ENCODE data around the gene TRAPPC12. TPM values are rescaled to one million over a fixed set of nuclear protein-coding genes. Genes with fewer than 3 reads are reported as not detected.
"Not testable (repeated sequence)": the region's sequence is repeated elsewhere in the genome, so short reads cannot be mapped to it uniquely, and the experiment has no call there.

Gene TRAPPC12
- total RNA-seq, 1 donor from 2014 or later = 173 TPM

DNA sequence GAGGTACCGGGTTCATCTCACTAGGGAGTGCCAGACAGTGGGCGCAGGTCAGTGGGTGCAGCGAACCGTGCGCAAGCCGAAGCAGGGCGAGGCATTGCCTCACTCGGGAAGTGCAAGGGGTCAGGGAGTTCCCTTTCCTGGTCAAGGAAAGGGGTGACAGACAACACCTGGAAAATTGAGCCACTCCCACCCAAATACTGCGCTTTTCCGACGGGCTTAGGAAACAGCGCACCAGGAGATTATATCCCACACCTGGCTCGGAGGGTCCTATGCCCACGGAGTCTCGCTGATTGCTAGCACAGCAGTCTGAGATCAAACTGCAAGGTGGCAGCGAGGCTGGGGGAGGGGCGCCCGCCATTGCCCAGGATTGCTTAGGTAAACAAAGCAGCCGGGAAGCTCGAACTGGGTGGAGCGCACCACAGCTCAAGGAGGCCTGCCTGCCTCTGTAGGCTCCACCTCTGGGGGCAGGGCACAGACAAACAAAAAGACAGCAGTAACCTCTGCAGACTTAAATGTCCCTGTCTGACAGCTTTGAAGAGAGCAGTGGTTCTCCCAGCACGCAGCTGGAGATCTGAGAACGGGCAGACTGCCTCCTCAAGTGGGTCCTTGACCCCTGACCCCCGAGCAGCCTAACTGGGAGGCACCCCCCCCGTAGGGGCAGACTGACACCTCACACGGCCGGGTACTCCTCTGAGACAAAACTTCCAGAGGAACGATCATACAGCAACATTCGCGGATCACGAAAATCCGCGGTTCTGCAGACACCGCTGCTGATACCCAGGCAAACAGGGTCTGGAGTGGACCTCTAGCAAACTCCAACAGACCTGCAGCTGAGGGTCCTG is 9.9 kb upstream of the TRAPPC12 start:
- DNase-seq (ENCODE audit: low spot score) = not testable (repeated sequence)

DNA sequence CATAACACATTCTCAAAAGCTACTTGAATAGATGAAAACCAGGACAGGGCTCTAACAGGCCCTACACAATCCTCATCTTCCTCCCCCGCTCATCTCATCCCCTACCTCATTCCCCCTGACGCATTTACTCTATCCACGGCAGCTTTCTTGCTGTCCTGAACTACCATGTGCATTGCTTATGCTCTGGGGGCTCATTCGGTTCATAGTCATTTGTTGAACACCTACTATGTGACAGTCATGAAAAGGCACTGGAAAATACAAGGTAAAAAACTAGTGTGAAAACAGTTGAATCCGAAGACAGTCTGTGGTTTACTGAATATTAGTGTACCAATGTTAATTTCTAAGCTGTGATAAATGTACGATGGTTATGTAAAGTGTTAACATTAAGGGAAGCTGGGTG is 2.7 kb upstream of the TRAPPC12 start:
- no peak for DNase-seq (ENCODE audit: low spot score)

DNA sequence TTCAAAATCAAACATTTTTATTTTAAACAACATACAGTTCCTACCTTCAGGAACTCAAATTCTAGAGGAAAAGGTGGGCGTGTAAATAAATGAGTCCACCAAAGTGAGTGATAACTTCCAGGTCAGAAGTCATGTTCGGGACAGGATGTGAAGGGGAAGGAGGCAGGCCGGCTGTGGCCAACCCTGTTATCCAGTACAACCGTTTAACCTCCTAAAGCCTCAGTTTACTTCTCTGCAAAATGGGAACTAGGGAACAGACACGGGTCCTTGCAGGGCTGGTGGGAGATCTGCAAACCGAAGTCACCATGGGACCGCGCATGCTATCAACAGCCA is 2.2 kb upstream of the TRAPPC12 start:
- no peak for DNase-seq (ENCODE audit: low spot score)

DNA sequence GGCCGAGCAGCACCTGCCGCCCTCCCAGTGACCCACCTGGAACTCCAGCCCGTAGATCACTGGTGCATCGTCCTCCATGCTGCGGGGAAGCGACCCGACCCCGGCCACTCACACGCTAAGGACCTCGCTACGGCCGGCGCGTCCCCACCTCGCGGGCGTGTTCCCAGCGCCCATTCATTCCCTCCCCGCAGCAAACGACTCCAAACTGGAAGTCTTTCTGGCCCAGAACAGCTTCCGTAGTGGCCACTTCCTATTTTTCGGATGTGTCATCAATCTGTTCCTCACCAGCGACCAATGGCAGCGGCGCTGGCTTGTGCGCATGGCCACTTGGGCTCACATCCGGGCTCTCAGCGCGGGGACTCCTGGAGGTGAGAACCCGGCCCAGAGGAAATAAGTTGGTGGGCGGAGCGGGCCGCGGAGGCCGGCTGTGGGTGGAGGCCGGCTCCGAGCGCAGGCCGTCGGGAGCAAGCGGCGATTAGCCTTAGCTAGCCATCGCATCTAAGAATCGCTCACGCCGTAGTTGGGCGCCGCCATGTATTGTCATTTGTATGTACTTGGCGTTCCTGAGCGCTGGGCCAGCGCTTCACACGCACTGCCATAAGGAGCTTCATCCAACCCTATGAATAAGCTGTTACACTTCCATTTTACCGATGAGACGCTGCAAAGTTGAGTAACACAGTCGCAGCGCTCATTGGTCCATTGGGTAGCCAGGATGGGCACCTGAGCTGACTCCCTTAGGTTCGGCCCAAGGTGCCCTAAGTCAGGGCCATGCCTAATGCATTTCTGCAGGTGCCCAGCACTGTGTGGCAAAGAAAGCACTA is 1.7 kb upstream of the TRAPPC12 start, which contains the start of gene EIPR1:
Gene EIPR1 (minus strand): TSS at position 207 of the 821 bp plus-strand sequence. CDS start 129 bp downstream, at position 78.
- DNase-seq (ENCODE audit: low spot score) = peak; percentile 98

DNA sequence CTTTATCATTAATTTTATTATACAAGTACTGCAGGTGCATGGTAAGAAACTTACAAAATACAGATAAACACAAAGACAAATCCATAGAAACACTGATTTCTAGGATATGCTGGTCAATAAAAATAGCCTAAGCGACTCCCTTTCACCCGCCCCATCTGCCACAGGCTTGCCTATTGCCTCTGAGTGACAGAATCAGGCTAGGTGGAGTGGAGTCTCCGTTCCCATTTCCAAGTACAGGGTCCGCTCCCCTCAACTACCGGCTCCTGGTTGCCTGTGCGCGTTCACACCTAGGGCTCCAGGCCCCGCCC is 201 bp upstream of the TRAPPC12 start:
- DNase-seq (ENCODE audit: low spot score) = no peak

DNA sequence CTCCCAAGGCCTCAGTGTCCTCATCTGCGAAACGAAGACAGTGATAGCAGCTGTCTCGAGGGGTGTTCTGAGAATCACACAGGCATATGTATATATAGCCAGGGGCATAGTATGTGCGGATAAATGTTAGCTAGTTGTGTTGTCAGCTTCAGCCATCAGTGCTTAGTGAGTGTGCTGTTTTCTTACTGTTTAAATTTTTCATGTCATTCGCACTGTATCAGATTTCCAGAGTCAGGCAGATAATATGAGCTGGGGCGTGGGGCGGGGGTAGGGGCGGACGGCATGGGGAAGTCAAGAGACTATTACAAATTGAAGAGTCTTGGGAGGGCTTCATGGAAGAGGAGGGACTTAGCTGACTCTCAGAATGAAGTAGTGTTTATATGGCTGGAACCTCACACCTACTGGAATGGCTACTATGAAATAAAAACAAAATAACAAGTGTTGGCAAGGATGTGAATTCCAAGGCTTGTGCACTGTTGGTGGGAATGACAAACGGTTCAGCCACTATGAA is 7.0 kb downstream of the TRAPPC12 start:
- no peak for DNase-seq (ENCODE audit: low spot score)

DNA sequence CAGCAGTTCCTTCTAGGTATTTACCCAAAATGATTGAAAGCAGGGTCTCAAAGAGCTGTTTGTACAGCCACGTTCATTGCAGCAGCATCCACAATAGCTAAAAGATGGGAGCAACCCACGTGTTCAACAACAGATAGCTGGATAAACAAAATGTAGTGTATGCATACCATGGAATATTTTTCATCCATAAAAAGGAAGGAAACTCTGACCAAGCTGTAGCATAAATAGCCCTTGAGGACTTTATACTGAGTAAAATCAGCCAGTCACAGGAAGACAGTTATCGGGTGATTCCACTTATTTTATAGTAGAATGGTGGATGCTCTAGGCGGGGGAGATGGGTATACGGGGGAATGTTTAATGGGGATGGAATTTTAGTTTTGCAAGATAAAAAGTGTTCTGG is 7.5 kb downstream of the TRAPPC12 start:
- DNase-seq (ENCODE audit: low spot score) = no peak

DNA sequence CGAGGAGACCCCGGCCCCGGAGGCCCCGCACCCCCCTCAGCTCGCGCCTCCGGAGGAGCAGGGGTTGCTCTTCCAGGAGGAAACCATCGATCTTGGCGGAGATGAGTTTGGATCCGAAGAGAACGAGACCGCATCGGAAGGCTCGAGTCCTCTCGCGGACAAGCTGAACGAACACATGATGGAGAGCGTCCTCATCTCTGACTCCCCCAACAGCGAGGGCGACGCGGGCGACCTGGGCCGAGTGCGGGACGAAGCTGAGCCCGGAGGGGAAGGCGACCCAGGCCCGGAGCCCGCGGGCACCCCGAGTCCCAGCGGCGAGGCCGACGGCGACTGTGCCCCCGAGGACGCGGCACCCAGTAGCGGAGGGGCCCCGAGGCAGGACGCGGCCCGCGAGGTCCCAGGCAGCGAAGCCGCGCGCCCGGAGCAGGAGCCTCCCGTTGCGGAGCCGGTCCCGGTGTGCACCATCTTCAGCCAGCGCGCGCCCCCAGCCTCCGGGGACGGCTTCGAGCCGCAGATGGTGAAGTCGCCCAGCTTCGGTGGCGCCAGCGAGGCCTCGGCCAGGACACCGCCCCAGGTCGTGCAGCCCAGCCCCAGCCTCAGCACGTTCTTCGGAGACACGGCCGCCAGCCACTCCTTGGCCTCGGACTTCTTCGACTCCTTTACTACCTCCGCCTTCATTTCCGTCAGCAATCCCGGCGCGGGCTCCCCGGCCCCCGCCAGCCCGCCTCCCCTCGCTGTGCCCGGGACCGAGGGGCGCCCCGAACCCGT is 8.3 kb downstream of the TRAPPC12 start:
- no peak for DNase-seq (ENCODE audit: low spot score)

DNA sequence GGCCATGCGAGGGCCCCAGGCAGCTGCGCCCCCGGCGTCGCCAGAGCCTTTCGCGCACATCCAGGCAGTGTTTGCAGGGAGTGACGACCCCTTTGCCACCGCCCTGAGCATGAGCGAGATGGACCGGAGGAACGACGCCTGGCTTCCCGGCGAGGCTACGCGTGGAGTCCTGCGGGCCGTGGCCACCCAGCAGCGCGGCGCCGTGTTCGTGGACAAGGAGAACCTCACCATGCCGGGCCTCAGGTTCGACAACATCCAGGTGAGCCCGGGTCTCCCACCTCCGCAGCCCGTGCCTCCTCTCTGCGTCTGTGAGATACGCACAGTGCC is 8.9 kb downstream of the TRAPPC12 start:
- DNase-seq (ENCODE audit: low spot score) = no peak

DNA sequence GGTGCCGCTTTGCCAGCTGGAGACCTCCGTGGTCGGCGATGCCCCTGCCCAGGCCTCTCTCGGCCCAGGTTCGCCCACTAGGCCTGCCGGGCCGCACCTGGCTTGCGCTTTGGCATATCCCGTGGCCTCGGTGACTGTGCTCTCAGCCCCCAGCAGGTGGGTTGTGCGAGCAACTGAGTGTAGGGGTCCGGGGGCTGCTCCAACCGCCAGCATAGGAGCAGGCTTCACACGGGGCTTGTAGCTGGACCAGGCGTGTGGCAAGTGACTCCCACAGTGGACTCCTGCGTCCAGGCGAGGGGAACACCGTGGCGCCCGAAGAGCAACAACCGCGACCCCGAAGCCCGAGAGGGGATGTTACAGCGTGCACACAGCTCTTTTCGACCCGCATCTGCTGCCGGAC is 9.7 kb downstream of the TRAPPC12 start:
- no peak for DNase-seq (ENCODE audit: low spot score)

DNA sequence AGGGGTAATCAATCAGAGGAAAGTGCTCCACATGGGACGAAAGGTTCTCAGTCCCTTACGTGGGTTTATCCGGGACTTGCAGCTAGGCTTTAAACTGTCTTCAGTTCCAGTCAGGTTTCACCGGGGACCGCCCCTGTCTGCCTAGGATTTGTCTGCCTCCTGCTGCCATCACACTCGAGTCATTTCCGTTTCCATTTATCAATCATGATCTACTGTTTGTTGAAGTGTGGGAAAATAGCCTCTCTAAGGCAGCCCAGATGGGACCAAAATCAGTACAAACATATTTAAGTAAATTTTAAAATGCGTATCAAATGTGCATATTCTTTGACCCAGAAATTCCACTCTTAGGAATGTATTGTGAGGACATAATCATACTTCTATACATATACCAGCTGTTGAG is 10.5 kb downstream of the TRAPPC12 start:
- no peak for DNase-seq (ENCODE audit: low spot score)

DNA sequence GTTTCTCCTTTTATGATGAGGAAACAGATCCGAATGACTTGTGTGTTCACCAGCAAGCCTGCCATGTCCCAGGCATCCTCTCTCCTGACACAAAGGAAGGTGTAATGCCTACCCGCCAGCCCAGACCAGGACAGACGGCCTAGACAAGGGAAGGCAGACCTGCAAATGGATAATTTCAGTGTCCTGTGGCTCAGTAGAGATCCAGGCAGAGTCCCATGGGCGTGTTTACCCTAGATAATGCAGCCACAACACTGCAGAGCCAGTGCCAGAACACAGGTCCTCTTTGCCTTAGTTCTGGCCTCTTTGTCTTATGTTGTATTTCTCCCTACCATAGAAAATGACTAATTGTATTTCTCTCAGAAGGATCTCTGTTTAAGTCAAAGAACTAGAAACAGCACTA is 12.7 kb downstream of the TRAPPC12 start:
- DNase-seq (ENCODE audit: low spot score) = no peak

DNA sequence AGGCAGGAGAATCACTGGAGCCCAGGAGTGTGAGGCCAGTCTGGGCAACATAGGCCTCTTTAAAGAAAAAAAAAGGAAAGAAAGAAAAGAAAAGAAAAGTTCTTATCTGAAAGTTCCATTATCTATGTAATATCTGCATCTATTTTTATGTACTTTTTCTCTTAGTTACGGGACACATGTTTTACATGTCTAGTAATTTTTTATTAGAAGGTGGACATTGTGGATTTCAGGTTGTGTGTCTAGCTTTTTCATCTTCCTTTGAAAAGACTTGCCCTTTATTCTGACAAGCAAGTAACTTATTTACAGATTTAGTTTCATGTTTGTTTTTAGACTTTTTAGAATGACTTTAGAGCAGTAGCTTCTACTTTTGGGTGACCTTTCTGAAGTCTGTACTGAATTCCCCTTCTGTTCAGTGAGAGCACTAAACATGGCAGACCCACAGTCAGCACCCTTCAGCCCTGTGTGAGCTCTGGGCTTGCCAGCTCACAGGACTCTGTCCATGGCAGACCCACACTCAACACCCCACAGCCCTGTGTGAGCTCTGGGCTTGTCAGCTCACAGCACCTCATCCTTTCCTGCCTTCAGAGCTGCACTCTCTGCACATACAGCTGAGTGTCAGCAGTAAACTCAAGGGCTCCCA is 17.5 kb downstream of the TRAPPC12 start:
- DNase-seq (ENCODE audit: low spot score) = no peak

DNA sequence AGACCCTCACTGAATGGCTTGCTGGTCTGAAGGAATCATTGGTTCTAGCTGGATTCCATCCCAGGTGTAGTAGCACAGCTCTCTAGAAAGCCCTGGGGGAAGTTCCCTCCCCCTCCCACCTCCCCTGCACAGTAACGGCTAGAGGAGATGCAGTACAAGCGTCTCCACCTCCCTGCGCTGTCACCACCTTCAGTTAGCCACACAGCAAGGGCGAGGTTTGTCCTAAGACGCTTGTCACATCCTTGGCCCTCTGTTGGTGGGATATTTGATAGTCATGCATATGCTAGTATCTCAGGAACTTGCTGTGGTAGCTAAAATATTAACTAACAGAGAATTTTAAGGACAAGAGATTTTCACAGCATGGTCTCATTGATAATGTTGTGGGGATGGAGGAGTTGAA is 19.4 kb downstream of the TRAPPC12 start:
- DNase-seq (ENCODE audit: low spot score) = no peak

DNA sequence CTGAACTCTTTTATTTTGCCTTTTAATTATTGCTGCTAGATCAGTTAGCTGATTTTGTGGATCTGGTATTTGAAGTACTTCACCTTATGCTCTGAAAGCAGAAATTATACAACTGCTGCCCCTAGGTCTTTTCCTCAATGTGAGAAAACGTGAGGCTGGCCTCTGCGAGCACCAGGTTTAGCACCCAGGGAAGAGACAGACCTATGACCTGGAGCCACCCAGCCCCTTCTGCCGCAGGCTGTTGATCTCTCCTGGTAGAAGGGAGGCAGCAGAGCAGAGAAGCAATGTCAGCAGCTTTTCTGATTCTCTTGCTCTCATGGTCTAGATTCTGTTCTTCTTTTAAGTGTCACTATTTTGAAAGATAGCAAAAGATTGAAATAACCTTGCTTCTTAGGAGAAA is 19.9 kb downstream of the TRAPPC12 start:
- no peak for DNase-seq (ENCODE audit: low spot score)

DNA sequence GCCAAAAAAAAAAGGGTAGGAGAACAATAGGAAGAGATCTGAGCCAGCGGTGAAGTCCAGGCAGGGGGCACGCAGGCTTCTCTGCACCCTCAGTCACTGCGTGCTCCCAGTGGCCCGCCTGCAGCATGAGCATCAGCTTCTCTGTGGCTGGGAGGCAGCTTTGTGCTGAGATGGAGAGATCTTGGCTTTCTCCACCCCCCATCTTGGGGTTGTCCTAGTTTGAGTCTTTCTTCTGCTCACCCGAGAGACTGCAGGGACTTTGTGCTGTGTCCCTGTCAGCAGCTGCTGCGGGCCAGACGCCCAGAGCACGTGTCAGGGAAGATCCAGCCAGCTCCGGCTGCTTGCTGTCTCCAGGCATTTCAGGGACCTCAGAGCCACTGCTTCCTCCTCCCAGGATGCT is 20.3 kb downstream of the TRAPPC12 start:
- no peak for DNase-seq (ENCODE audit: low spot score)

DNA sequence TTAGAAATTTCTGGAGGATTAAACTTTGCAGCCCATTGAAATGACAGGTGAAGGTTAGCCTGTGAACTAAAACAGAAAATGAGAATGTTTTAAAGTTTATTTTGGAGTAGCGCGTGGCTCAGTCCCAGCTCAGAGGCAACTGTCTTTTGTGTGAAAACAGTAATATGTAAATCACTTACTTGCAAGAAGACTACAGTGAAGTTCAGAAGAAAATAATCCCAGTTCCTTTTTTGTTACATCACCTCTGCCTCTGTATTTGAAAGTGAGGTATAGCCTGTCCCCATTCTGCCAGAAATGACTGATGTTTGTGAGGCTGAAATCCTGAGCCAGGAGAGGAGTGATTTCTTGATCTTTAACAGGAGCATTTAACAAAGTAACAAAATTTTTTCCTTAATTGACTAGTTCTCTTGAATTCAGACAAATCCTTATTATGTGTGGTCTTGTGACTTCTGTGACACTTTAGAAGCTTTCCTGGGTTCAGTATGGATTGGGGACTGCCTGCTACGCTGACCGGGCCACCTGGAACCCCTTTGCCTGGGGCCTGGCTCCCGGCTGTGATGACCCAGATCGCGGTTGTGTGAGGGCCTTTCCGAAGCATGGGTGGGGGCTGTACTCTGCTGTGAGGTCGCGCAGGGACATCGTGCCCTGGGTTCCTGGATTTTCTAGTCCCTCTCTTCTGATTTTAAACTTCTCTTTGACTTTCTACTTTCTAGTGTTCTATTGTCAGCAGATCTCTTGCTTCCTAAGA is 24.3 kb downstream of the TRAPPC12 start:
- no peak for DNase-seq (ENCODE audit: low spot score)

DNA sequence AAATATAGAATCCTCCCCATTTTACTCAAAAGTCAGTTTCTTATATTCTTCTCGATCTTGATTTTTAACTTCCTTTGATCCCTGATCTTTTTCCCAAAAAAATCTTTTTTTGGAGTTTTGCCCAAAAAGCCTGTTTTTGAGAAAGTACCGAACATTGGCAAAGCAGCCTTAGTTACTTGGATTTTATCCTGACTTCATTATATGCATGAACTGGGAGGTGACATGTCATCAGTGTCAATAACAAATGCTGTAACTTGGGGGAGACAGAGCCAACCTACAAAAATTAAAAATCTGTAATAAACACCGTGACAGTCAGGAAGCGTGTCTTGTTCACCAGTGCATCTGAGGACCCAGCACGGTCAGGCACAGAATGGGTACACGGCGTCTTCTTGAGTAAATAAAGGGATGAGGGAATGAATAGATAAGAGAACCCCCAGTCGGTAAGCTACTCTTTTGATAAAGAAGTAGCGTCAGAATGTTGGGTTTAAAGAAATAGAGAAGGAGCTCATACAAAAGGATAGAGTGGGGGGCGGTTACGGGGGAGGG is 24.9 kb downstream of the TRAPPC12 start:
- DNase-seq (ENCODE audit: low spot score) = no peak

DNA sequence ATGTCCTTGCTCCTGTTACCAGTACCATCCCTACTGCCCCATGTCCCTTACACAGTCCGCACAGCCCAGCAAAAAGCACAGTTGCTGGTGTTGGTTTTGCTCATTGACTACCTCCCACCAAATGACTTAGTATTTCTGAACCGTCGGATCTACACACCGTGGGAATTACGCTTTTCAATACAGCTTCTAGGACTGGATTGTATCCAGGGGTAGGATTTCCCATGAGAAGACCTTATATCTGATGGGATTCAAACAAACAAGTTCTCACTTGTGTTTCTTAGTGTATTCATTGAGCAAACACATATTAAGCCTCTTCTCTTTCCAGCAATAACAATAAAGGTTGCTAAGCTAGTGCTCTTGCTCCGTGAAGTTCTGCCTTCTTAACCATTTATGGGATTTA is 25.8 kb downstream of the TRAPPC12 start:
- DNase-seq (ENCODE audit: low spot score) = no peak

DNA sequence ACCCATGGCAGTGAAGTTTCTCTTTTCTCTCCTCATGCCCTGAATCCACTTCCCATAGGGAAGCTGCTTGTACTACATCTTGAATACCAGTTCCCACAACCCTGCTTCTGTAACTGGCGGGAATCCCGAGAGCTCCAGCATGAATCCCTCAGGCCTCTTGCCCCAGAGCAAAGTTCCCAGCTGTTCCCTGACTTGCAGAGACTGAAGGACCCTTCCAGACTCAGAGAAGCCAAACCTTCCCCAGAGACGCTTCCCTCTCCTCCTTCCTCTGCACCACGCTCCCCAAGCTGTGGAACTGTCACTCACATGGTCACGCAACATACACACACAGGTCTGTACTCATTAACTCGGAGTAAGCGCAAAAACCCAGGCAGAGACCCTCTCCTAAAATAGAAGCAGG is 26.4 kb downstream of the TRAPPC12 start:
- DNase-seq (ENCODE audit: low spot score) = no peak

DNA sequence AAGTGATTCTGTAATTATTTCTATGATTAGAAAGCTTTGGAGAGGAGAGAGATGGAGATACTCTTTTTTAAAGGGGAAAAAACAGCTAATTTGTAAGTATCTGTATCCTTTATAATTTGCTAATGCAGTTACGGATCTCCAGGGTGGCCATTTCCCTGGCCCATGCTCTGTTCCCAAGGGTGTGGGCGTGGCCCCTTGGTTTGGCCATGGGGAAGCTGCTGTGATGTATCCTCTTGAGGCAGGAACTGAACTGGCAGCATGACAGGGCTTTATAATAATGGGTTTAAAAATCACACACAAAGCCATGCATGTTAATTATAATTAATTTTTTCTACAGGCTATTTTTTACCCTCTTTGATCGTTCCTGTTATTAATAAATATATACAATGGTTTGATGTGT is 27.0 kb downstream of the TRAPPC12 start:
- DNase-seq (ENCODE audit: low spot score) = no peak
